Mesenteric fat pad (tissue), 1 donor: ENCODE results near the gene ACOD1. TPM values are rescaled to one million over a fixed set of nuclear protein-coding genes. Genes with fewer than 3 reads are reported as not detected.
"Not testable (repeated sequence)": the region's sequence is repeated elsewhere in the genome, so short reads cannot be mapped to it uniquely, and the experiment has no call there.

Experiments used
- DNase-seq: peaks from one replicate; pipeline ENCODE4 v3.0.0-alpha.2; 2020; ENCODE audit warnings: low spot score
- long read RNA-seq: library from polyadenylated mRNA; unstranded; transcript quantifications from one replicate; pipeline ENCODE4 v2.0.0, GENCODE V29; 2020
- total RNA-seq: library from RNA; stranded (reverse); fragmentation: NEBNext Ultra II Directional; extraction: Animal tissue kit (Norgen Biotek cat#: 25700); gene quantifications from one replicate; pipeline ENCODE4 v1.2.1, GENCODE V29; 2021
- donor health status: DM: yes; HTN: yes; CAD: no.

The ACOD1 gene
- total RNA-seq, result not detected
- long read RNA-seq, result 0 reads

- DNase-seq, result no peak
Observed at GRCh38 chr13:76948149-76948548, at the start of gene ACOD1. Gene ACOD1 (plus strand): TSS chr13:76948511. CDS start chr13:76948559, 48 bp downstream.

- not testable (repeated sequence) for DNase-seq
Observed at GRCh38 chr13:76899066-76899465, 49.2 kb upstream of the ACOD1 start.

- no peak for DNase-seq
Observed at GRCh38 chr13:76903544-76904162, 44.7 kb upstream of the ACOD1 start.

- no peak for DNase-seq
Observed at GRCh38 chr13:76904507-76904906, 43.8 kb upstream of the ACOD1 start.

GRCh38 chr13:76912476-76912875 lies 35.8 kb upstream of the ACOD1 start:
- no peak for DNase-seq

GRCh38 chr13:76913898-76914297 lies 34.4 kb upstream of the ACOD1 start:
- no peak for DNase-seq

GRCh38 chr13:76917095-76917494 lies 31.2 kb upstream of the ACOD1 start:
- DNase-seq, result no peak

- DNase-seq, result not testable (repeated sequence)
Observed at GRCh38 chr13:76917755-76918481, 30.4 kb upstream of the ACOD1 start.

- no peak for DNase-seq
Observed at GRCh38 chr13:76921516-76921915, 26.8 kb upstream of the ACOD1 start.

GRCh38 chr13:76925115-76925514 lies 23.2 kb upstream of the ACOD1 start:
- DNase-seq, result no peak

- no peak for DNase-seq
Observed at GRCh38 chr13:76927955-76928354, 20.4 kb upstream of the ACOD1 start.

- DNase-seq, result no peak
Observed at GRCh38 chr13:76928456-76928855, 19.9 kb upstream of the ACOD1 start.

- no peak for DNase-seq
Observed at GRCh38 chr13:76929320-76929719, 19.0 kb upstream of the ACOD1 start.

- DNase-seq, result no peak
Observed at GRCh38 chr13:76929851-76930374, 18.4 kb upstream of the ACOD1 start.

- no peak for DNase-seq
Observed at GRCh38 chr13:76932076-76932475, 16.2 kb upstream of the ACOD1 start.

- DNase-seq, result no peak
Observed at GRCh38 chr13:76934671-76935070, 13.6 kb upstream of the ACOD1 start.

- DNase-seq, result no peak
Observed at GRCh38 chr13:76936763-76937162, 11.5 kb upstream of the ACOD1 start.

- no peak for DNase-seq
Observed at GRCh38 chr13:76937281-76937820, 11.0 kb upstream of the ACOD1 start.

- DNase-seq, result no peak
Observed at GRCh38 chr13:76939215-76939614, 9.1 kb upstream of the ACOD1 start.

- DNase-seq, result no peak
Observed at GRCh38 chr13:76942363-76942762, 5.9 kb upstream of the ACOD1 start.

- DNase-seq, result no peak
Observed at GRCh38 chr13:76943646-76944045, 4.7 kb upstream of the ACOD1 start.

GRCh38 chr13:76944456-76944855 lies 3.9 kb upstream of the ACOD1 start:
- no peak for DNase-seq
